ENCODE results near the gene CLCA1.
A peak's percentile ranks its signal among the peaks of the same experiment; 100 is the strongest.

Gene CLCA1

DNA sequence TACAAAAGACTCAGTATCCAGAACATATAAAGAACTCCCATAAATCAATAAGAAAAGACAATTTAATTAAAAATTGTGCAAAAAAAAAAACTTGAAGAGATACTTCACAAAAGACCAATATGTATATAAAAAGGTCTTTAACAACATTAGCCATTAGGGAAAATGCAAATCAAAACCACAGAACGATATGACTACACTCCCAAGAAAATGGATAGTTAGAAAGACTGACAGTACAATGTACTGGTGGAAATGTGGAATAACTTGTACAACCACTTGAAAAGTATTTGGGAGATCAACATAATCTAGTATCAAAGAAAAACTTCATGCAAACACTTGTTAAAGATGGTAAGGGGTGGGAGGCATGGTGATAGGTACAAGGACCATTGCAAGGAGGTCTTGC is 3.9 kb upstream of the CLCA1 start:
- no peak for DNase-seq

DNA sequence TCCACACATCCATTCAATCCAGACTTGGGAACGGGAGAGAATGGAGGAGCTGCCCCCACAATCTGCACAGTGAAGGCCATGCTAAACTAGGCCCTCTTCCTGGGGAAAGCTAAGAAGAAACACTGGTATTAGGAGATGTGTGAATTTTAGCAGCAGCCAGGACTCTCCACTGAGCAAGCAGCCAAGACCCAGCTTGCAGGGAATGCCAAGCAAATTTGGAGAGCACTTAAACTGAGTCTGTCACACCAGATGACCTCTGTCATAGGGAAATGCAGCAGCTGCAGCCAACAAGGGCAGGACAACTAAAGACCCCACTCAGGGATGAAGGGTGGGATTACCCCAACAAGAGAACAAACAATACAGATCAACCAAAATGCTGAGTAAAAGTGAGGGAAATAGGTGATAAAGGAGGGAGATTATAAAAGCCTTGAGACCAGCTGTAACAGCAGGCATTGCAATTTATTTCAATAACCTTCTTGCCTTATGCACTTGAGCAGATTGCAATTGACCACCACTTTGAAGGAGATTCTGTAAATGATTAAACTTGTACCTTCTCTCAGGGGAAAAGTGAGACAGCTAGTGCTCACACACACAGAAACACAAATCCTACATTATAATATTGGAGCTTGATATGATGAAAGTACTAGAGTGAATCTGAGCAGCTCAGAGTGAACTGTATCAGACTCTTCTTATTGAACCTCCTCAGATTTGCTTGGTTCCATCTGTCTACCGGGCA is 2.5 kb upstream of the CLCA1 start:
- DNase-seq: no peak

DNA sequence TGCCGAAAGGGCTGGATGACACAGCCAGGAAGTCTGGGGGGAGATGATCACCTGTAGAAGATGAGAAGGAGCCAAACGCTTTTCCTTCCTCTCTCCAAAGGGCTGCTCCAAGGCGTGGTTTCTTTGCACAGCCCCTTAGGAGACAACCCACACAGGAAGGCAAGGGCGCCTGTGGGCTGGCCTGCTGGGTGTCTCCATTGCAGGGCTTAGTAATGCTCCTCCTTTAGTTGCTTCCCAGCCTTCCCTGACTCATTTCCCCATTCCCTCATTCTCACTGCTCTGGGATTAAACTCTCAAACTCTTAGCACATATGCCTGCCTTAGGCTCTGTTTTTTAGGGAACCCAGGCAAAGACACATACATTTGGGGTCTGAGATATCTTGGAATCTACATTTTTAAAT is 1.7 kb upstream of the CLCA1 start:
- peak in 1 of 2 experiments; percentile 23 for DNase-seq

DNA sequence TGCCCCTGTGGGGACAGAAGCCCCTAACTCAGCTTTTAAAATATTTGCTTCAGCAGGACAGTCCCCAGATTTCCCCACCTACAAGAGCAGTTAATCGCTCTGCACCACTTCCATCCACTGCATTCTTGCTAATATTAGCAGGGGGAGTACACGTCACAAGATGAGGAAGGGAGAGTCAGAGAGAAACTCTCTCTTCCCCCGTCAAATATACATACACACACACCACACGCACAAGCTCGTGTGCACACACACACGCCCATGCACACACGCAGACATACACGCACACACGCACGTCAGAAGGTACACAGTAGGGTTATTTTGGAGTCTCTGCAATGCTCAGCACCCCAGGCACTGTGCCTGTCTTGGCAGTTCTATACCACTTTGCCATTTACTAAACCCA is 2.1 kb downstream of the CLCA1 start:
- DNase-seq: no peak

DNA sequence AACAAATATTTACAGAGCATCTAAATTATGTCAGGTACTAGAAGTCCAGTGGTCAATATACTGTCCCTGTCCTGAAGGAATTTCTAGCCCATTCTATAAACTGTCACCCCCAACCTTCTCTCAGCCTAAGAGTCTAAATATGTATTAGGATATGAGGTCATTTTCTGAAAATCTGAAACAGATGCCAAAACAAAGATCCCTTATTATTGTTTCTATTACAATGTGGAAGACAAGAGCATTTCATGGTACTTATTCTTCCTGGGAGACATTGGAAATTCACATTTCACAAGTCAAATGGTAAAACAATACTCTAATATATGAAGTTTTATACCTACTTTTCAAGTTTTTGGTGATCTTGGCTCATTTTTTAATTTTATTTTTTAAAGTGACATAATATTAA is 2.6 kb downstream of the CLCA1 start:
- no peak for DNase-seq

DNA sequence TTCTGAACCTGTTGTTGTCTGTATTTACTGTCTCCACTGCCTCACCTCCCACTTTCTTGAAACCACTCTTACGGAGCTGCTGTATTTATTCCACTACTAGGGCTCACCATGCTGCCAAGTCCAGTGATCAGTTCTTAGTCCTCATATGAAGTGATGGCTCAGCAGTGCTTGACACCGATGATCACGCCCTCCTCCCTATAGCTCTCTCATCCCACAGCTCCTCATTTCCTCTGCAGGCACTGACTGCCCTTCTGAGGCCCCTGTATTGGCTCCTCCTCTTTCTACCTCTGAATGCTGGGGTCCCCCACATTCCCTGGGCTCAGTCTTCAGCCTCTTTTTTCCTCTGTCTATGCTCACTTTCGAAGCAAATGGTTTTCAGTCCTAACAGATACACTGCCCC is 3.4 kb downstream of the CLCA1 start:
- DNase-seq: no peak

DNA sequence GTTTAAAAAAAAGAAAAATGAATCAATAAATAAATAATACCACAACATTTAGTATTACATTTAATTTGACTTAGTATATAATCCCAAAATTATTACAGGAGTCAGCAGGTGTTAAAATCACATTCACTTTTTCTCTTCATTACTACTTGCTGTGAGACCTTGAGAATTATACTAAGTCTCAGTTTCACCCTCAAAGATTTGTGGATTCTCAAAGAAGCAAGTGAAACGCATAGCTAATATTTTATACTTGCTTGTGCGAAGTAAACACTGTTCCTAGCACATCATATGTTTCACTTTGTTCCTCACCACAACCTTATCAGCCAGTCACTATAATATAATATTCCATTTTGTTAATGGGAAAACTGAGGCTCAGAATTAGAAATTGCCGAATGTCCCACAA is 4.0 kb downstream of the CLCA1 start:
- no peak for DNase-seq

DNA sequence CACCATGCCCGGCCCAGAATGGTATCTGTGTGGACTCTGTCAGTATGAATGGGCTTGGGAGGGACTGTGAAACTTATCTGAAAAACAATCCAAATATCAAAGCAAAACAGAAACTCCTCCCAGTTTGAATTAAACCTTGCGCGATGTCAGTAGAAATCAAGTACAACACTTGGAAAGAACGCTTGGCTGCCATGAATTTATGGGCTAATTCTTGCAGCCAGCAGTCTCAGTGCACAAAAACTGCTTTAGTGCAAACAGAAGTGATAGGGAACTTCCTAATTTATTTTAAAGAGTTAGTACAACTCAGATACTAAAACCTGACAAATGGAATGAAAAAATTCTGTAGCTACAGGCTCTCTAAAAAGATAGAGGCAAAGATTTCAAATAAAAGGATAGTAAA is 8.5 kb downstream of the CLCA1 start:
- no peak for DNase-seq

DNA sequence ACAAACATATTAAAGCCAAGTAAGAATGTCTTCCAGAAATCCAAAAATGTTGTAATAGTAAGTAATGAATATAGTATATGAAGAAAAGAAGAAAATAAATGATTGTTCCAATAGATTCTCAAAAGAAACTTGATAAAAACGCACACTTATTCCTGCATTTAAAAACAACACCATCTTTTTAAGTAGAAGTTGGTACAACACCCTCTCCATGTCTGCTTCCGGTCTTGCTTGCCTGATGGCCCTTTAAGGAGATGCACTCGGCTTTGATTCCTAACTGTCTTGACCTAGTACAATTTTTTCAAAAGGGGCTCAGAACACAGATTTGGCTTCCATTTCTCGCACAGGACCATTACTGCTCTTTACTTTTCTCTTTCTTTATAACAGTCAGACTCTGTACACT is 9.0 kb downstream of the CLCA1 start:
- no peak for DNase-seq

DNA sequence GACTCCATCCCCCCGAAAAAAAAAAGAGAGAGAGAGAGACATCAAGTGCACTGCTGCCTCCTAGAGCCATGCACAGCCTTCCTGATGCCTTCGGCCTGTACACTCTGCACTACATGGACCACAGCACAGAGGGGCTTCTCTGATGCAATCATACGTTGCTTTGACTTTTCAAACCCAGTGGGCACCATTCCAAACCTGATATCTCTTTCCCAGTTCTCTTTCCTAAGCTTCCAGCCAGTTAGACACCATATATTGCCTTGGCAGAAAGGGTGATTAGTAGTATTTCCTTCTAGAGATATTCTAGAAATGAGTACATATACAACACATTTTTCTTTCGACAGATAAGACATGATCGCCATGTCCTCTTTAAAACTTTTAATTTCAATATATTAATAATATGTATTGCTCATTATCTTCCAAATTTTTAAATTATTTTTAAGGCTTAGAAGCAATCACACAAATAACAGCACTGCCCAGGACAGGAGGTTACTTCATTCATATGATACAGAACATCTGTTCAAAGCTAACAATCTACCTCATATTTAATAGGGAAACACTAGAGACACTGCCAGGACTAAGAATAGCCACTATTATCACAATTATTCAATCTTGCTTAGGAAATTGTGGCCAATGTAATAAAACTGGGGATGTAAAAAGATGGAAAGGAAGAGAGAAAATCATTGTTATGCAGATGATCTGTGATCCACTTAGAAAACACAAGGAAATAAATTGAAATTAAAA is 9.9 kb downstream of the CLCA1 start:
- DNase-seq: no peak

DNA sequence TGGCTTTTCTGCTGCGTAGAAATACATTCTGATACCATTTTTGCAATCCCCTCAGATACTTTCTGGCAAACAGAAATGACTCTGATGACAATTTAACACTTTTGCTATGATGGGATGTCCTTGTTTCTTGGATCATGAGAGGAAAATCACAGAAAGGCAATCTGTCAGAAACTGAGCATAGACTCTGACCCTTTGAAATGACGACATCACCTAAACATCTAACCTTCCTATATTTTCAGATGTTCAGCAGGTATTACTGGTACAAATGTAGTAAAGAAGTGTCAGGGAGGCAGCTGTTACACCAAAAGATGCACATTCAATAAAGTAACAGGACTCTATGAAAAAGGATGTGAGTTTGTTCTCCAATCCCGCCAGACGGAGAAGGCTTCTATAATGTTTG is 13.2 kb downstream of the CLCA1 start:
- DNase-seq: no peak

DNA sequence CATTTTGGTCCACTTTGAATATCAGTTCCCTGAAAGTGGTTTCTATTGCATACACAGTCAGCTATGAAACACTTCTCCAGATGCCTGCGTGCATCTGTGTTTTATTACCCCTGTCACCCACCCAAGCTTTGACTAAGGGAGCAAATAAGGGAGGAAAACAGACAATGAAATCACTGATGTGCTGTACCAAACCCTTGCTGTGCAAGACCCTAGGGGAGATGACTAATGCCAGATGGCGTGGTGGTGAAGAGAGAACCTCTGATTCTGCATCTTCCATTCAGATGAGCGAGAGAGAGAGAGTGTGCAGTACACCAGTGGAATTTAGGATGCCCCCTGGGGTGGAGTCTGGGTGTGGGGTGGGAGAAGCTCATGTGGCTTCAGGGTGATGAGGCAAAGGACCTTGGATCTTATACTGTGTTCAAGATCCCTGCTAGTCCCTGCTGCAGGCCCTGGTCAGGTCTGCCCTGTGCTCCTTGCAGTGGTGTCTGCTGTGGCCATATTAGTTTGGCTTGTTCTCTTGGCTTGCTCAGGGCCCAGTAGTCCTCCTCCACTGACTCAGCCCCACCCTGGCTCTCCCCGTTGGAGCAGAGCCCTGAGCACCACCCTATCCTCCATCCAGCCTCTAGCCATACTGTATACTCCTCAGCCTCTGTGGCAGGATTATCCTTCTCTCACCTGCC is 18.5 kb downstream of the CLCA1 start:
- DNase-seq: no peak

DNA sequence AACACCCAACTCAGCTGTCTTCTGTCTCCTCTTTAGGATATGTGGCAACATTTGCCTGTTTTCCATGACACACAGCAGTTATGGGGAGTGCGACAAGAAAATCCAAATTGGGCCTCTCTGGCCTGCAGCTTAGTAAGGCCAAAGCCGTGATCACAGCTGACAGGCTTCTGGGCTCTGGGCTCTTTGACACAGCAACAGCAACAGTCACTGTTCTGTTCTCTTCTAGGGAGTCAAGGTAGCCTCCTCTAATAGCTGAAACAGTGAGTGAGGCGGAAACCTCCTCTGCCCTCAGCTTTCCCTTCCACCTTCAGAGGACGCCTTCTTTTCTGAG is 19.0 kb downstream of the CLCA1 start:
- DNase-seq: no peak

DNA sequence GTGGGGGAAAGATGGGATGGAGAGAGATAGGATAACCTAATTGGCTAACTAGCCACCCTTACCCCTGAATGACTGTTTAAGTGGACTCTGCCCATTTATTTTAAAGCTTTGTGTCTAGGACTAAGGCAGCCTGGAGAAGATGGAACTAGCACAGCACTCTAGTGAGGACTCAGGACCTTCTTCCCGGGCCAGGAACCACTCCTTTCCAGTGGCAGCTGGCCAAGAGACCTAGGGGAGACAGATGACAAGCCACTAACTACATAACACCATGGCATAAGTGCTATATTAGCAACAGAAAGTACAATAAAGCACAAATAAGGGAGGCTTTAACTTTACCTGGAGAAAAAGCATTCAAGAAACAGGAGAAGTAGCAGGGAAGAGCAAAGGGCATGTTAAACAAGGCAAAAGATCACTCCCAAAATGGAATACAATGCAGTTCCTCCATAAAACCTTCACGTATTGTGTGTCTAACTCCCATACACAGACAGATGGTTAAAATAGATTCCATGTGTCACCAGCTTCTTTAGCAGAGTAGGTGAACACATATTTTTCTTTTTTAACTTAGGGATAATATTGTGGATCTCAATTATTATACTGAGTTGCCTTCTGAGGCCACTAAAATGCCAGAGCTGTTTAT is 20.6 kb downstream of the CLCA1 start:
- no peak for DNase-seq

DNA sequence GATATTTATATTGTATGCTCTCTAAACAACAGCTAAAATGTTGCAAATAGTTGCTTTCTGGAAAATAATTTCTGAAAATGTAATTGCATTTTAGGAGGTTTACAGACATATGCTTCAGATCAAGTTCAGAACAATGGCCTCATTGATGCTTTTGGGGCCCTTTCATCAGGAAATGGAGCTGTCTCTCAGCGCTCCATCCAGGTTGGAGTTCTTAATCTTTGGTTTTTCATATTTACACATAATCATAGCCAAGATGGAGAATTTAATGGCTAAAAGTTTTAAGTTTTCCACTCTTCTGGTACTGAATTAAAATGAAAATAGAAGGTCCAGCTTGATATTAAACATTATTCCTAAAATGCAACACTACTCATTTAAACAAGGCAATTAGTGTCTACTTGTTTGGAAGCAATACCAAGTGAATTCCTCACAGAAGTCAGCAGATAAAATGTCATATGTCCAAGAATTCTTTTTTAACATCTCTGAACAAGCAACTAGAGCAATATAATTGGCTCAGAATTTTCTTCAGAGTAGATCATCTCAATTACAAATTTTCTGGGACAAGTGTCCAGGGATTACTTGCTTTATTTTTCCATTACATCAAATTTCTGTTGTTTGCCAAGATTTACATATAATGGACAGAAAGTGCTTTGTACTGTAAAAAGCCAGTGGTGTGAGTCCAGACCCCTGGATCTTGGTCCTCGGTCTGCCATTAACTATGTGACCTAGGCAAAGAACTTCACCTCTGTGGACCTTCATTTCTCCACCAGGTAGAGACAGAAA is 22.6 kb downstream of the CLCA1 start:
- DNase-seq: no peak

DNA sequence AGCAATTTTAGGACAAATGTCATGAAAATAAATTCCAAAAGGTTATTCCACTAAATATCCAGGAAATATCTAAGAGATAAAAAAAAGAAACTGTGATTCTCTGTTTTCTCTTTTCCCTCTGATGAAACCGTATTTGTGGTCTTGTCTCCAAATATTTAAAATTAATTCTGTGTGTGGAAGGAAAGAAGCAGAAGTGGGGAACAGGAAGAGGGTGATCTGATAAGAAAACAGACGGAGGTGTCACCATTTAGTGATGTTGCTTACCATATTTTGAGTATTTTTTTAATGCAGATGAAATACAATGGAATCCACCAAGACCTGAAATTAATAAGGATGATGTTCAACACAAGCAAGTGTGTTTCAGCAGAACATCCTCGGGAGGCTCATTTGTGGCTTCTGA is 29.6 kb downstream of the CLCA1 start:
- no peak for DNase-seq

DNA sequence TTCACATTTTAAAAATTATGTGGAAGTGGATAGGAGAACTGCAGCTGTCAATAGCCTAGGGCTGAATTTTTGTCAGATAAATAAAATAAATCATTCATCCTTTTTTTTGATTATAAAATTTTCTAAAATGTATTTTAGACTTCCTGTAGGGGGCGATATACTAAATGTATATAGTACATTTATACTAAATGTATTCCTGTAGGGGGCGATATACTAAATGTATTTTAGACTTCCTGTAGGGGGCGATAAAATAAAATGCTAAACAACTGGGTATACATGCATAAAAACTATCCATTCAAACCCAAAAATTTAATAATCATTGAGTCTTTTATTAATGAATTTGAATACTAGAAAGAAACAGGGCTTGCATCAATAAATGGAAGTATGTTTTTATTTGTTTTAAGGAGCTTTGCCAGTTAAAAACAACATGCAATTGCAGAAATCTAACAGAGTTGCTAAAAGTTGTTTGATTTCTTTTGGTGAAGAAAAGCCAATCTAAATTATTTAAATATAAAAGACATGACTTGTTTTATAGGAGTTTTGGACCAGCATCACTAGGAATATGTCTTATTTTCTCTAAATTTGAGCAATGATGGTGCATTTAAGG is 31.4 kb downstream of the CLCA1 start:
- DNase-seq: peak; percentile 65 to 86

DNA sequence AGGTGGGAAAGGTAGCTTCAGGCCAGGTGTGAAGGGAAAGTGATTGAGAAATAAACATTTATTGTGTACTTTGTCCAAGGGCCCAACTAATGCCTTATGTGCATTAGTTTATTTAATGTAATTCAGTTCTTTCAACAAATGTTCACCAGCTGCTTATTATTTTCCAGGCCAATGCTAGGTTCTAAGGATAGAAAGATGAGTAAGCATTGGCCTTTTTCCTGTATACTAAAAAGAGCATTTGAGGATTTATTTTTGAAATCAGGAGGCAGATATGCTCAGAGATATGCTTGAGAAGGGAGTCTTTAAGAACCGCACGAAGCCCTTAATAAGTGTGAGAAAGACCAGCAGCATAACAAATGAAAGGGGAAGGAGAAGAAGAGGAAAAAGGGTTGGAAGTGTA is 32.0 kb downstream of the CLCA1 start:
- DNase-seq: no peak

DNA sequence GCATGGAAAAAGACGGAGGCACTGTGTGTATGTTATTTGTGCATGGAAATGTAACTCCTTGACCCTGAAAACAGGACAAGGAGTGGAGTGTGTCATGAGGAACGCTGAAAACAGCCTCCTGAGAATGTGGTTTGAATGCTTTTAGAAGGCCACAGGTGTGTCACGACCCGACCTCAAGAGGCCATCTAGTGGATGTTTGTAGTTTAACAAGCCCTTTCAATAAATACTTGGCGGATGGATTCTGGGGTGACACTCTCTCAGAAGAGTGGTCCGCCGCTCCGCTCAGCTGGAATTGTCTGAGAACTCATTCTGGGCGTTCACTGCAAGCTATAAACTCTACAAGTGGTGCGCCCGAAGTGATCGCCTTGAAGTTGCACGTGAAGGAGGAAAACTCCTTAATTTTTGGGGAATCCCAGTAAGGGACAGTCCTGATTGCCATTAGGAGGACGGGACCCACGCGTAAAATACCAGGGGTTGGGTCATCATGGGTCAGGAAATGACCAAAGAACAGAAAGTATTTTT is 33.5 kb downstream of the CLCA1 start:
- peak; percentile 19 to 21 for DNase-seq

DNA sequence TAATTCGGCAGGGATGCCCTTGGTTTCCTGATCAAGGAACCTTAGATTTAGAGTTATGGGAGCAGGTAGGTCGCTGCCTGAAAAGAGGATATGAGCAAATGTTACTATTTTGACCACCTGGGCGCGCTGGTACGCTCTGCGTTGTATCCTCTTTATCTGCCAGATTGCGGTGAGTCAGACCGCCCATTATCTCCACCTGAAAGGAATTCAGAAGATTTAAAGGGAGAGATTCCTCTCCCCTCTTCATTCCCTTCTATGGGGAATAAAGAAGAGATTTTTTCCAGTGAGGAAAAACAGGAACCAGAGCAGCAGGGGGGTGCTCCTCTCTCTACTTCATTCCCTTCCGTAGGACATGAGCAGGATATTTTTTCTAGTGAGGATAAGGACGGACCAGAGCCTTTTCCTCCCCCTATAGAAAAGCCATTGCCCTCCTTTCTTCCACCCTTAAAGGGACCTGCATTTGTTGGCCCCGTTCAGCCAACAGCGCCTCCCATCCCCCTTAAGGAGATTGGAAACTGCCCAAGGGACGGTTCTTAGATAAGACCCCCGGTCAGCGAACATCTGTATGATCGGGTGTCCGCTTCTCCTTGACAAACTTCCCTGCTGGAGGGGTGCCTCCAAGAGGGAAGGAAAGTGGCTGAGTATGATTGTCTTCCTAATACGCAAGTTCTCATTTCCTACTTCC is 34.1 kb downstream of the CLCA1 start:
- DNase-seq: no peak

DNA sequence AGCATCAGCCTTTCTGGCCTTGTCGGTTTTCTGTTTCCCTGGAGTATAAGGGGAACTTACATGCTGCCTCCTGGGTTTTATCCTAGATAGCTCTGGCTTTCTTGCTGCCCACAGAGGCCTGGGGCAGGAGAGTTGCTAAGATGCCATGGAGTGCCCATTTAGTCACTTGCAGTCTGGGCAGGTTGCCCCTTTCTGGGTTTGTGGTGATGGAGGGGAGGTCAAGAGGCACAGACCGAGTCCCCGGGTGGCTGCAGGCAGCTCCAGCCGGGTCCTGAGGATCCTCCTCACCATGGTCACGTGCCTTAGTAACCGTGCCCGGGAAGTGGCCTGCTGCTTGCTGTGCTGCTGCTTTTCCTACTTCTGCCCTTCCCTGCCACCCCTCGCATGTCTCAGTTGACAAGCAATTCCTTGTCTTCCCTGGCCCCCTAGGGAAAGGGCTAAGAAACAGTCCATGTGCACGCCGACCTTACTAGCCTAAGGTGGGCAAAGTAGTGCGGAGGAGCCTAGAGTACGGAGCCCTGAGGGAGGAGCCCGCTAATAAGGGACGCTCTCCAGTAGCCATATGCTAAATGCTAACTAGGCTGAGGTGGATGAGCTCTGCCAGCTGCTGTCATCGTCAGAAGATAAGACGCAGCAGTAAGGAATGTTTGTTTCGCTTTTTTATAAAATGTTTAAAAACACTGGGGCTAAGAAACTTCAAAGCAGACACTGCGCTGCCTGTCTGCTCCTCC is 34.8 kb downstream of the CLCA1 start:
- DNase-seq: no peak

All from Kasumi-1 (cell line).